Measurements from ENCODE around the gene KIF6. TPM values are rescaled to one million over a fixed set of nuclear protein-coding genes. Genes with fewer than 3 reads are reported as not detected.

The KIF6 gene
- polyA plus RNA-seq, 1 donor (not counting 4 experiments of a cell fraction or from before 2014, with no cell fraction given) = 0.14 TPM

GRCh38 chr6:39365281-39366074 lies 359.7 kb downstream of the KIF6 start:
- no peaks in the 10 kb centered on the region for H3K9me1 ChIP-seq (ENCODE audit: control insufficient read depth, extremely low read depth, insufficient read depth, low read length)
- DNase-seq (ENCODE audit: low read depth, low spot score) (no peak), FAIRE-seq (no peak)
- no peak overlapping the region for H3K9ac ChIP-seq (ENCODE audit: control insufficient read depth, extremely low read depth, insufficient read depth, low read length)
- no peak for TF ChIP-seq EZH2 (IDR thresholded peaks at IDR 0.05; ENCODE audit: low read length)
- no peak for TF ChIP-seq CTCF (optimal IDR thresholded peaks at IDR 0.05 in 1 of 3, IDR thresholded peaks at IDR 0.05 in 1 of 3, conservative IDR thresholded peaks at IDR 0.05 in 1 of 3; ENCODE audit: extremely low read depth in 1 of 3, insufficient read depth in 2 of 3, low read length in 3 of 3)
- dilution Hi-C loops (cut with MboI; ENCODE audit: extremely low pct_ligation_motif_present, low sequenced_read_pairs) = no loop called here
- no peak overlapping the region for H2AFZ ChIP-seq (ENCODE audit: control insufficient read depth, low read length)
- H3K4me2 ChIP-seq (ENCODE audit: control insufficient read depth, extremely low read depth, insufficient read depth, low read depth, low read length) = no peak overlapping the region
- no peak overlapping the region for H3K4me3 ChIP-seq (ENCODE audit: control insufficient read depth in 2 of 3, extremely low read depth in 1 of 3, insufficient read depth in 2 of 3, low read depth in 1 of 3, low read length in 3 of 3)
- no peaks in the 10 kb centered on the region for H3K27me3 ChIP-seq (ENCODE audit: control insufficient read depth, extremely low read depth, insufficient read depth, low read length)
- H3K36me3 ChIP-seq (ENCODE audit: control insufficient read depth in 2 of 2, extremely low read depth in 1 of 2, insufficient read depth in 2 of 2, low read length in 2 of 2) = no peaks in the 10 kb centered on the region
- H3K27ac ChIP-seq (ENCODE audit: control insufficient read depth, insufficient read depth, low read length) = no peak overlapping the region
- peaks cover 3% of the 10 kb centered on the region for H3K4me1 ChIP-seq (ENCODE audit: control insufficient read depth, extremely low read depth, insufficient read depth, low read length)
- no peaks in the 10 kb centered on the region for H3K79me2 ChIP-seq (ENCODE audit: control insufficient read depth, insufficient read depth, low read length)
- no peaks in the 10 kb centered on the region for H4K20me1 ChIP-seq (ENCODE audit: control insufficient read depth, extremely low read depth, insufficient read depth, low read length)
- H3K9me3 ChIP-seq (ENCODE audit: control insufficient read depth, low read depth, low read length) = no peaks in the 10 kb centered on the region

GRCh38 chr6:39363280-39363679 lies 361.9 kb downstream of the KIF6 start:
- no peak overlapping the region for H2AFZ ChIP-seq (ENCODE audit: control insufficient read depth, low read length)
- no peak overlapping the region for H3K27ac ChIP-seq (ENCODE audit: control insufficient read depth, insufficient read depth, low read length)
- no peak overlapping the region for H3K9ac ChIP-seq (ENCODE audit: control insufficient read depth, extremely low read depth, insufficient read depth, low read length)
- no peaks in the 10 kb centered on the region for H3K79me2 ChIP-seq (ENCODE audit: control insufficient read depth, insufficient read depth, low read length)
- no peaks in the 10 kb centered on the region for H3K36me3 ChIP-seq (ENCODE audit: control insufficient read depth in 2 of 2, extremely low read depth in 1 of 2, insufficient read depth in 2 of 2, low read length in 2 of 2)
- no peak overlapping the region for H3K4me3 ChIP-seq (ENCODE audit: control insufficient read depth in 2 of 3, extremely low read depth in 1 of 3, insufficient read depth in 2 of 3, low read depth in 1 of 3, low read length in 3 of 3)
- TF ChIP-seq CTCF (optimal IDR thresholded peaks at IDR 0.05 in 1 of 3, IDR thresholded peaks at IDR 0.05 in 1 of 3, conservative IDR thresholded peaks at IDR 0.05 in 1 of 3; ENCODE audit: extremely low read depth in 1 of 3, insufficient read depth in 2 of 3, low read length in 3 of 3) (no peak), EZH2 (IDR thresholded peaks at IDR 0.05; ENCODE audit: low read length) (no peak)
- no peak overlapping the region for H3K4me2 ChIP-seq (ENCODE audit: control insufficient read depth, extremely low read depth, insufficient read depth, low read depth, low read length)
- H3K9me1 ChIP-seq (ENCODE audit: control insufficient read depth, extremely low read depth, insufficient read depth, low read length) = no peaks in the 10 kb centered on the region
- H3K9me3 ChIP-seq (ENCODE audit: control insufficient read depth, low read depth, low read length) = no peaks in the 10 kb centered on the region
- FAIRE-seq (no peak), DNase-seq (ENCODE audit: low read depth, low spot score) (no peak)
- H4K20me1 ChIP-seq (ENCODE audit: control insufficient read depth, extremely low read depth, insufficient read depth, low read length) = no peaks in the 10 kb centered on the region
- dilution Hi-C loops (cut with MboI; ENCODE audit: extremely low pct_ligation_motif_present, low sequenced_read_pairs) = no loop called here
- peaks cover 3% of the 10 kb centered on the region for H3K4me1 ChIP-seq (ENCODE audit: control insufficient read depth, extremely low read depth, insufficient read depth, low read length)
- H3K27me3 ChIP-seq (ENCODE audit: control insufficient read depth, extremely low read depth, insufficient read depth, low read length) = no peaks in the 10 kb centered on the region
